Erythroblast (primary cell): ENCODE results near the gene LENEP.

Experiments
- GATA1 ChIP-seq: IDR thresholded peaks from 2 replicates; pipeline ENCODE4 v1.6.1; 2011; ENCODE audit warnings: low read depth, mild to moderate bottlenecking, control low read depth, low read length, moderate library complexity
- POLR2A ChIP-seq: IDR thresholded peaks from 2 replicates; pipeline ENCODE4 v1.6.1; 2011; ENCODE audit warnings: mild to moderate bottlenecking, low read length

GRCh38 chr1:155012776-155013602 is 19.6 kb downstream of the LENEP start:
- TF ChIP-seq POLR2A (no peak), GATA1 (no peak)
